ENCODE measurements around the gene OFD1. TPM values are rescaled to one million over a fixed set of nuclear protein-coding genes. Genes with fewer than 3 reads are reported as not detected.
"Not testable (repeated sequence)": the region's sequence is repeated elsewhere in the genome, so short reads cannot be mapped to it uniquely, and the experiment has no call there.

The OFD1 gene
- total RNA-seq, 1 donor from 2014 or later = 28.5 TPM

- no peak overlapping the region for H3K27ac Mint-ChIP-seq (ENCODE audit: unreplicated experiment)
- H3K4me3 Mint-ChIP-seq (ENCODE audit: unreplicated experiment) = no peak overlapping the region
Observed at GRCh38 chrX:13717700-13718472, 16.7 kb upstream of the OFD1 start.

GRCh38 chrX:13719192-13719856, 15.2 kb upstream of the OFD1 start:
- Mint-ChIP-seq H3K36me3 (ENCODE audit: unreplicated experiment) (peaks cover 4% of the 10 kb centered on the region), H3K4me1 (ENCODE audit: low read depth, unreplicated experiment) (no peaks in the 10 kb centered on the region), H3K4me3 (ENCODE audit: unreplicated experiment) (no peak overlapping the region), H3K27ac (ENCODE audit: unreplicated experiment) (no peak overlapping the region), H3K27me3 (ENCODE audit: unreplicated experiment) (no peaks in the 10 kb centered on the region), H3K9me3 (ENCODE audit: unreplicated experiment) (peaks cover 2% of the 10 kb centered on the region)
- DNase-seq = no peak
- no peak for TF ChIP-seq CTCF (IDR thresholded peaks at IDR 0.05; ENCODE audit: partially characterized antibody, unreplicated experiment)

More at GRCh38 chrX:13717700-13718472, 16.7 kb upstream of the OFD1 start:
- TF ChIP-seq CTCF (IDR thresholded peaks at IDR 0.05; ENCODE audit: partially characterized antibody, unreplicated experiment) = no peak
- Mint-ChIP-seq H3K36me3 (ENCODE audit: unreplicated experiment) (no peaks in the 10 kb centered on the region), H3K9me3 (ENCODE audit: unreplicated experiment) (no peaks in the 10 kb centered on the region), H3K4me1 (ENCODE audit: low read depth, unreplicated experiment) (no peaks in the 10 kb centered on the region), H3K27me3 (ENCODE audit: unreplicated experiment) (no peaks in the 10 kb centered on the region)
- DNase-seq = no peak

GRCh38 chrX:13721371-13721770, 13.2 kb upstream of the OFD1 start:
- Mint-ChIP-seq H3K27ac (ENCODE audit: unreplicated experiment) (no peak overlapping the region), H3K9me3 (ENCODE audit: unreplicated experiment) (peaks cover 2% of the 10 kb centered on the region), H3K4me3 (ENCODE audit: unreplicated experiment) (no peak overlapping the region), H3K36me3 (ENCODE audit: unreplicated experiment) (peaks cover 4% of the 10 kb centered on the region), H3K27me3 (ENCODE audit: unreplicated experiment) (no peaks in the 10 kb centered on the region), H3K4me1 (ENCODE audit: low read depth, unreplicated experiment) (no peaks in the 10 kb centered on the region)
- TF ChIP-seq CTCF (IDR thresholded peaks at IDR 0.05; ENCODE audit: partially characterized antibody, unreplicated experiment) = no peak
- no peak for DNase-seq

- Mint-ChIP-seq H3K9me3 (ENCODE audit: unreplicated experiment) (peaks cover 2% of the 10 kb centered on the region), H3K27me3 (ENCODE audit: unreplicated experiment) (no peaks in the 10 kb centered on the region), H3K36me3 (ENCODE audit: unreplicated experiment) (peaks cover 4% of the 10 kb centered on the region), H3K4me3 (ENCODE audit: unreplicated experiment) (no peak overlapping the region), H3K4me1 (ENCODE audit: low read depth, unreplicated experiment) (no peaks in the 10 kb centered on the region), H3K27ac (ENCODE audit: unreplicated experiment) (no peak overlapping the region)
- no peak for DNase-seq
- TF ChIP-seq CTCF (IDR thresholded peaks at IDR 0.05; ENCODE audit: partially characterized antibody, unreplicated experiment) = no peak
Observed at GRCh38 chrX:13721819-13722519, 12.6 kb upstream of the OFD1 start.

- H3K36me3 Mint-ChIP-seq (ENCODE audit: unreplicated experiment); H3K4me3 Mint-ChIP-seq (ENCODE audit: unreplicated experiment); H3K4me1 Mint-ChIP-seq (ENCODE audit: low read depth, unreplicated experiment); H3K27ac Mint-ChIP-seq (ENCODE audit: unreplicated experiment); H3K9me3 Mint-ChIP-seq (ENCODE audit: unreplicated experiment); DNase-seq; H3K27me3 Mint-ChIP-seq (ENCODE audit: unreplicated experiment): not testable (repeated sequence)
Observed at GRCh38 chrX:13724878-13725277, 9.7 kb upstream of the OFD1 start.

GRCh38 chrX:13726583-13726982, 8.0 kb upstream of the OFD1 start:
- H3K9me3 Mint-ChIP-seq (ENCODE audit: unreplicated experiment); H3K4me3 Mint-ChIP-seq (ENCODE audit: unreplicated experiment); H3K4me1 Mint-ChIP-seq (ENCODE audit: low read depth, unreplicated experiment); H3K27ac Mint-ChIP-seq (ENCODE audit: unreplicated experiment); H3K36me3 Mint-ChIP-seq (ENCODE audit: unreplicated experiment); H3K27me3 Mint-ChIP-seq (ENCODE audit: unreplicated experiment); DNase-seq: not testable (repeated sequence)

- DNase-seq; H3K36me3 Mint-ChIP-seq (ENCODE audit: unreplicated experiment); H3K27ac Mint-ChIP-seq (ENCODE audit: unreplicated experiment); H3K27me3 Mint-ChIP-seq (ENCODE audit: unreplicated experiment); H3K9me3 Mint-ChIP-seq (ENCODE audit: unreplicated experiment); H3K4me3 Mint-ChIP-seq (ENCODE audit: unreplicated experiment): not testable (repeated sequence)
- H3K4me1 Mint-ChIP-seq (ENCODE audit: low read depth, unreplicated experiment) = peaks cover 12% of the 10 kb centered on the region
Observed at GRCh38 chrX:13730523-13730922, 4.0 kb upstream of the OFD1 start.
